Measurements from ENCODE around the gene CFAP100.

Gene CFAP100

GRCh38 chr3:126416943-126417342, 22.2 kb downstream of the CFAP100 start:
- TF ChIP-seq RAD21 (IDR thresholded peaks at IDR 0.05; ENCODE audit: low read depth) (no peak), TCF12 (IDR thresholded peaks at IDR 0.05; ENCODE audit: low read depth) (no peak), USF1 (IDR thresholded peaks at IDR 0.05) (no peak), REST (IDR thresholded peaks at IDR 0.05; ENCODE audit: low read depth) (no peak), MAX (IDR thresholded peaks at IDR 0.05) (no peak), EP300 (IDR thresholded peaks at IDR 0.05; ENCODE audit: borderline replicate concordance) (no peak), CREB1 (IDR thresholded peaks at IDR 0.05; ENCODE audit: low read depth) (no peak), TEAD4 (IDR thresholded peaks at IDR 0.05) (no peak), FOXM1 (IDR thresholded peaks at IDR 0.05; ENCODE audit: borderline replicate concordance, low read depth) (no peak), EGR1 (IDR thresholded peaks at IDR 0.05) (no peak), NFIC (IDR thresholded peaks at IDR 0.05) (no peak), YY1 (IDR thresholded peaks at IDR 0.05; ENCODE audit: low read depth) (no peak), TAF1 (IDR thresholded peaks at IDR 0.05; ENCODE audit: low read depth) (no peak), ZBTB7A (IDR thresholded peaks at IDR 0.05; ENCODE audit: low read depth) (no peak), CEBPB (IDR thresholded peaks at IDR 0.05) (no peak)

- no peak for TF ChIP-seq TCF12 (IDR thresholded peaks at IDR 0.05; ENCODE audit: low read depth)
- TF ChIP-seq TAF1 (IDR thresholded peaks at IDR 0.05; ENCODE audit: low read depth): no peak
- no peak for TF ChIP-seq EGR1 (IDR thresholded peaks at IDR 0.05)
- no peak for TF ChIP-seq NFIC (IDR thresholded peaks at IDR 0.05)
- no peak for TF ChIP-seq ZBTB7A (IDR thresholded peaks at IDR 0.05; ENCODE audit: low read depth)
- TF ChIP-seq CREB1 (IDR thresholded peaks at IDR 0.05; ENCODE audit: low read depth): no peak
- TF ChIP-seq TEAD4 (IDR thresholded peaks at IDR 0.05): no peak
- TF ChIP-seq REST (IDR thresholded peaks at IDR 0.05; ENCODE audit: low read depth): no peak
- TF ChIP-seq FOXM1 (IDR thresholded peaks at IDR 0.05; ENCODE audit: borderline replicate concordance, low read depth): no peak
- TF ChIP-seq MAX (IDR thresholded peaks at IDR 0.05): no peak
- TF ChIP-seq RAD21 (IDR thresholded peaks at IDR 0.05; ENCODE audit: low read depth): no peak
- TF ChIP-seq EP300 (IDR thresholded peaks at IDR 0.05; ENCODE audit: borderline replicate concordance): no peak
- no peak for TF ChIP-seq USF1 (IDR thresholded peaks at IDR 0.05)
- no peak for TF ChIP-seq YY1 (IDR thresholded peaks at IDR 0.05; ENCODE audit: low read depth)
These were observed 22.8 kb downstream of the CFAP100 start for GRCh38 chr3:126417515-126417914.

- TF ChIP-seq MAX (IDR thresholded peaks at IDR 0.05): no peak
- no peak for TF ChIP-seq CEBPB (IDR thresholded peaks at IDR 0.05)
- TF ChIP-seq RAD21 (IDR thresholded peaks at IDR 0.05; ENCODE audit: low read depth): no peak
- no peak for TF ChIP-seq TCF12 (IDR thresholded peaks at IDR 0.05; ENCODE audit: low read depth)
- TF ChIP-seq YY1 (IDR thresholded peaks at IDR 0.05; ENCODE audit: low read depth): no peak
- no peak for TF ChIP-seq TAF1 (IDR thresholded peaks at IDR 0.05; ENCODE audit: low read depth)
- TF ChIP-seq TEAD4 (IDR thresholded peaks at IDR 0.05): no peak
- no peak for TF ChIP-seq EP300 (IDR thresholded peaks at IDR 0.05; ENCODE audit: borderline replicate concordance)
- TF ChIP-seq NFIC (IDR thresholded peaks at IDR 0.05): no peak
These were observed 23.3 kb downstream of the CFAP100 start for GRCh38 chr3:126417981-126418530.

GRCh38 chr3:126418661-126419131, 24.0 kb downstream of the CFAP100 start:
- TF ChIP-seq MAX (IDR thresholded peaks at IDR 0.05) (no peak), USF1 (IDR thresholded peaks at IDR 0.05) (no peak), TCF12 (IDR thresholded peaks at IDR 0.05; ENCODE audit: low read depth) (no peak), ZBTB7A (IDR thresholded peaks at IDR 0.05; ENCODE audit: low read depth) (no peak), NFIC (IDR thresholded peaks at IDR 0.05) (no peak), CEBPB (IDR thresholded peaks at IDR 0.05) (no peak)

- TF ChIP-seq EGR1 (IDR thresholded peaks at IDR 0.05): no peak
- TF ChIP-seq ZBTB7A (IDR thresholded peaks at IDR 0.05; ENCODE audit: low read depth): no peak
- TF ChIP-seq REST (IDR thresholded peaks at IDR 0.05; ENCODE audit: low read depth): no peak
- no peak for TF ChIP-seq USF1 (IDR thresholded peaks at IDR 0.05)
- TF ChIP-seq RAD21 (IDR thresholded peaks at IDR 0.05; ENCODE audit: low read depth): no peak
- no peak for TF ChIP-seq CEBPB (IDR thresholded peaks at IDR 0.05)
- TF ChIP-seq YY1 (IDR thresholded peaks at IDR 0.05; ENCODE audit: low read depth): no peak
- no peak for TF ChIP-seq FOXM1 (IDR thresholded peaks at IDR 0.05; ENCODE audit: borderline replicate concordance, low read depth)
- TF ChIP-seq CREB1 (IDR thresholded peaks at IDR 0.05; ENCODE audit: low read depth): no peak
- TF ChIP-seq TAF1 (IDR thresholded peaks at IDR 0.05; ENCODE audit: low read depth): no peak
- no peak for TF ChIP-seq TEAD4 (IDR thresholded peaks at IDR 0.05)
- no peak for TF ChIP-seq MAX (IDR thresholded peaks at IDR 0.05)
- TF ChIP-seq EP300 (IDR thresholded peaks at IDR 0.05; ENCODE audit: borderline replicate concordance): no peak
- TF ChIP-seq NFIC (IDR thresholded peaks at IDR 0.05): no peak
- TF ChIP-seq TCF12 (IDR thresholded peaks at IDR 0.05; ENCODE audit: low read depth): no peak
These were observed 24.5 kb downstream of the CFAP100 start for GRCh38 chr3:126419151-126419703.

Data from Ishikawa (cell line).